IMR-90 (cell line): ENCODE measurements around the gene NTM.

Experiments used
- CEBPB ChIP-seq: IDR thresholded peaks from 2 replicates; pipeline ENCODE4 v1.6.1; 2012; ENCODE audit warnings: low read depth, low read length, improper control_type of control experiment
- CHD1 ChIP-seq: IDR thresholded peaks from 2 replicates; pipeline ENCODE4 v1.6.1; 2012; ENCODE audit warnings: low read depth, low read length, improper control_type of control experiment
- MAZ ChIP-seq: IDR thresholded peaks from 2 replicates; pipeline ENCODE4 v1.6.1; 2012; ENCODE audit warnings: low read depth, mild to moderate bottlenecking, low read length, improper control_type of control experiment, moderate library complexity, borderline replicate concordance
- NFE2L2 ChIP-seq: fragments of 150-350 bp; IDR thresholded peaks from 2 replicates; pipeline ENCODE4 v1.6.1; 2016; ENCODE audit warnings: low read depth, mild to moderate bottlenecking, low read length
- POLR2A ChIP-seq: IDR thresholded peaks from 2 replicates; pipeline ENCODE4 v1.6.1; 2012; ENCODE audit warnings: mild to moderate bottlenecking, low read depth, low read length
- RAD21 ChIP-seq: IDR thresholded peaks from 2 replicates; pipeline ENCODE4 v1.6.1; 2012; ENCODE audit warnings: low read length, improper control_type of control experiment
- RCOR1 ChIP-seq: IDR thresholded peaks from 2 replicates; pipeline ENCODE4 v1.6.1; 2012; ENCODE audit warnings: mild to moderate bottlenecking, low read length, improper control_type of control experiment; ENCODE audit not compliant: insufficient replicate concordance
- SMC3 ChIP-seq: fragments of 150-350 bp; IDR thresholded peaks from 2 replicates; pipeline ENCODE4 v1.6.1; 2016; ENCODE audit warnings: low read depth, mild to moderate bottlenecking, antibody characterized with exemption, low read length, moderate library complexity
- TF ChIP-seq, protein P1 (sequence below): fragments of 150-350 bp; IDR thresholded peaks from 2 replicates; pipeline ENCODE4 v1.6.1; 2016; ENCODE audit warnings: low read depth, mild to moderate bottlenecking, low read length, moderate library complexity, borderline replicate concordance
- TF ChIP-seq, protein P2 (sequence below): conservative IDR thresholded peaks from 2 replicates; pipeline ENCODE4 v1.5.1; 2012; ENCODE audit warnings: mild to moderate bottlenecking, low read depth, low read length, improper control_type of control experiment
- TF ChIP-seq, protein P3 (sequence below): fragments of 150-350 bp; IDR thresholded peaks from 2 replicates; pipeline ENCODE4 v1.6.1; 2017; ENCODE audit warnings: mild to moderate bottlenecking, antibody characterized with exemption, low read length, low read depth

DNA sequence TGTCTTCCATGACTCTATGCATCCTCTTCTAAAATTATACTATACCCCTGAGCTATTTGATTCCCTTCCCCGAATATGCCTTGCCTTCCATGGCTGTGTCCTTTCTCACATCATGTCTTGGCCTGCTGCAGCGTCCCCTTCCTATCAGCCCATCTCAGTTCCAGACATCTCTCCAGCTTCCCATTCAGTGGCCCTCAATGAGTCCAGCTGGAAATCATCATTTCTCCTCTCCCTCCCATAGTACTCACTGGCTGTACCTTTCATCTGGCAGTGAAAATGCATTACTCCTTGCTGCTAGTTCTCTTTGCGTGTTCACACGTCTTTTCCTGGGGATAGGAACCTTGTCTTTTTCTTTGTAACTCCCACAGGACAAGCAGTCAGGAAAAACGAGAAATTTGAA, 486.8 kb downstream of the NTM start:
- TF ChIP-seq MAZ (no peak), CEBPB (no peak), RCOR1 (no peak), RAD21 (no peak), NFE2L2 (no peak), SMC3 (no peak), POLR2A (no peak), CHD1 (no peak)
- TF ChIP-seq, protein P1, sequence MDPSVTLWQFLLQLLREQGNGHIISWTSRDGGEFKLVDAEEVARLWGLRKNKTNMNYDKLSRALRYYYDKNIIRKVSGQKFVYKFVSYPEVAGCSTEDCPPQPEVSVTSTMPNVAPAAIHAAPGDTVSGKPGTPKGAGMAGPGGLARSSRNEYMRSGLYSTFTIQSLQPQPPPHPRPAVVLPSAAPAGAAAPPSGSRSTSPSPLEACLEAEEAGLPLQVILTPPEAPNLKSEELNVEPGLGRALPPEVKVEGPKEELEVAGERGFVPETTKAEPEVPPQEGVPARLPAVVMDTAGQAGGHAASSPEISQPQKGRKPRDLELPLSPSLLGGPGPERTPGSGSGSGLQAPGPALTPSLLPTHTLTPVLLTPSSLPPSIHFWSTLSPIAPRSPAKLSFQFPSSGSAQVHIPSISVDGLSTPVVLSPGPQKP, result no peak
- TF ChIP-seq, protein P2, sequence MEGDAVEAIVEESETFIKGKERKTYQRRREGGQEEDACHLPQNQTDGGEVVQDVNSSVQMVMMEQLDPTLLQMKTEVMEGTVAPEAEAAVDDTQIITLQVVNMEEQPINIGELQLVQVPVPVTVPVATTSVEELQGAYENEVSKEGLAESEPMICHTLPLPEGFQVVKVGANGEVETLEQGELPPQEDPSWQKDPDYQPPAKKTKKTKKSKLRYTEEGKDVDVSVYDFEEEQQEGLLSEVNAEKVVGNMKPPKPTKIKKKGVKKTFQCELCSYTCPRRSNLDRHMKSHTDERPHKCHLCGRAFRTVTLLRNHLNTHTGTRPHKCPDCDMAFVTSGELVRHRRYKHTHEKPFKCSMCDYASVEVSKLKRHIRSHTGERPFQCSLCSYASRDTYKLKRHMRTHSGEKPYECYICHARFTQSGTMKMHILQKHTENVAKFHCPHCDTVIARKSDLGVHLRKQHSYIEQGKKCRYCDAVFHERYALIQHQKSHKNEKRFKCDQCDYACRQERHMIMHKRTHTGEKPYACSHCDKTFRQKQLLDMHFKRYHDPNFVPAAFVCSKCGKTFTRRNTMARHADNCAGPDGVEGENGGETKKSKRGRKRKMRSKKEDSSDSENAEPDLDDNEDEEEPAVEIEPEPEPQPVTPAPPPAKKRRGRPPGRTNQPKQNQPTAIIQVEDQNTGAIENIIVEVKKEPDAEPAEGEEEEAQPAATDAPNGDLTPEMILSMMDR, result no peak
- TF ChIP-seq, protein P3, sequence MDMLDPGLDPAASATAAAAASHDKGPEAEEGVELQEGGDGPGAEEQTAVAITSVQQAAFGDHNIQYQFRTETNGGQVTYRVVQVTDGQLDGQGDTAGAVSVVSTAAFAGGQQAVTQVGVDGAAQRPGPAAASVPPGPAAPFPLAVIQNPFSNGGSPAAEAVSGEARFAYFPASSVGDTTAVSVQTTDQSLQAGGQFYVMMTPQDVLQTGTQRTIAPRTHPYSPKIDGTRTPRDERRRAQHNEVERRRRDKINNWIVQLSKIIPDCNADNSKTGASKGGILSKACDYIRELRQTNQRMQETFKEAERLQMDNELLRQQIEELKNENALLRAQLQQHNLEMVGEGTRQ, result no peak
